ENCODE measurements around the gene VCPKMT.

Gene VCPKMT

GRCh38 chr14:50068496-50068895, 47.9 kb downstream of the VCPKMT start:
- H3K4me3 ChIP-seq (ENCODE audit: low read depth, low read length): no peak overlapping the region
- no peak for DNase-seq (ENCODE audit: low read depth)
- TF ChIP-seq CTCF (IDR thresholded peaks at IDR 0.05; ENCODE audit: control insufficient read depth, extremely low read depth, insufficient read depth): no peak

GRCh38 chr14:50067723-50068495, 48.5 kb downstream of the VCPKMT start:
- no peak overlapping the region for H3K4me3 ChIP-seq (ENCODE audit: low read depth, low read length)
- no peak for TF ChIP-seq CTCF (IDR thresholded peaks at IDR 0.05; ENCODE audit: control insufficient read depth, extremely low read depth, insufficient read depth)
- DNase-seq (ENCODE audit: low read depth): no peak

- H3K4me3 ChIP-seq (ENCODE audit: low read depth, low read length): no peak overlapping the region
- DNase-seq (ENCODE audit: low read depth): no peak
- TF ChIP-seq CTCF (IDR thresholded peaks at IDR 0.05; ENCODE audit: control insufficient read depth, extremely low read depth, insufficient read depth): no peak
Measured at GRCh38 chr14:50065583-50065982, 50.8 kb downstream of the VCPKMT start.

GRCh38 chr14:50064993-50065392, 51.4 kb downstream of the VCPKMT start:
- no peak overlapping the region for H3K4me3 ChIP-seq (ENCODE audit: low read depth, low read length)
- no peak for DNase-seq (ENCODE audit: low read depth)
- no peak for TF ChIP-seq CTCF (IDR thresholded peaks at IDR 0.05; ENCODE audit: control insufficient read depth, extremely low read depth, insufficient read depth)

GRCh38 chr14:50063876-50064420, 52.4 kb downstream of the VCPKMT start:
- no peak for DNase-seq (ENCODE audit: low read depth)
- H3K4me3 ChIP-seq (ENCODE audit: low read depth, low read length): no peak overlapping the region
- TF ChIP-seq CTCF (IDR thresholded peaks at IDR 0.05; ENCODE audit: control insufficient read depth, extremely low read depth, insufficient read depth): no peak

GRCh38 chr14:50062438-50063085, 53.8 kb downstream of the VCPKMT start:
- DNase-seq (ENCODE audit: low read depth): no peak

More at GRCh38 chr14:50062438-50063085, 53.8 kb downstream of the VCPKMT start:
- no peak for TF ChIP-seq CTCF (IDR thresholded peaks at IDR 0.05; ENCODE audit: control insufficient read depth, extremely low read depth, insufficient read depth)
- no peak overlapping the region for H3K4me3 ChIP-seq (ENCODE audit: low read depth, low read length)

Measured in LNCaP clone FGC (cell line).